ENCODE measurements around the gene SIDT1.

SIDT1 gene

GRCh38 chr3:113620091-113620490, 87.7 kb downstream of the SIDT1 start:
- DNase-seq (ENCODE audit: low spot score), result no peak
- H3K27ac ChIP-seq, result no peak overlapping the region
- POLR2A ChIA-PET (ENCODE audit: low non-redundant PET), result no interaction called here
- TF ChIP-seq, protein P1, sequence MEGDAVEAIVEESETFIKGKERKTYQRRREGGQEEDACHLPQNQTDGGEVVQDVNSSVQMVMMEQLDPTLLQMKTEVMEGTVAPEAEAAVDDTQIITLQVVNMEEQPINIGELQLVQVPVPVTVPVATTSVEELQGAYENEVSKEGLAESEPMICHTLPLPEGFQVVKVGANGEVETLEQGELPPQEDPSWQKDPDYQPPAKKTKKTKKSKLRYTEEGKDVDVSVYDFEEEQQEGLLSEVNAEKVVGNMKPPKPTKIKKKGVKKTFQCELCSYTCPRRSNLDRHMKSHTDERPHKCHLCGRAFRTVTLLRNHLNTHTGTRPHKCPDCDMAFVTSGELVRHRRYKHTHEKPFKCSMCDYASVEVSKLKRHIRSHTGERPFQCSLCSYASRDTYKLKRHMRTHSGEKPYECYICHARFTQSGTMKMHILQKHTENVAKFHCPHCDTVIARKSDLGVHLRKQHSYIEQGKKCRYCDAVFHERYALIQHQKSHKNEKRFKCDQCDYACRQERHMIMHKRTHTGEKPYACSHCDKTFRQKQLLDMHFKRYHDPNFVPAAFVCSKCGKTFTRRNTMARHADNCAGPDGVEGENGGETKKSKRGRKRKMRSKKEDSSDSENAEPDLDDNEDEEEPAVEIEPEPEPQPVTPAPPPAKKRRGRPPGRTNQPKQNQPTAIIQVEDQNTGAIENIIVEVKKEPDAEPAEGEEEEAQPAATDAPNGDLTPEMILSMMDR (conservative IDR thresholded peaks at IDR 0.05; ENCODE audit: low read depth), result no peak
- CTCF ChIA-PET, result interaction anchor here (0.6 to 0.7 kb wide), 2 partner anchors 585 to 829 kb away, joined by 3 to 5 read pairs; no protein-coding TSS in a partner anchor

DNA sequence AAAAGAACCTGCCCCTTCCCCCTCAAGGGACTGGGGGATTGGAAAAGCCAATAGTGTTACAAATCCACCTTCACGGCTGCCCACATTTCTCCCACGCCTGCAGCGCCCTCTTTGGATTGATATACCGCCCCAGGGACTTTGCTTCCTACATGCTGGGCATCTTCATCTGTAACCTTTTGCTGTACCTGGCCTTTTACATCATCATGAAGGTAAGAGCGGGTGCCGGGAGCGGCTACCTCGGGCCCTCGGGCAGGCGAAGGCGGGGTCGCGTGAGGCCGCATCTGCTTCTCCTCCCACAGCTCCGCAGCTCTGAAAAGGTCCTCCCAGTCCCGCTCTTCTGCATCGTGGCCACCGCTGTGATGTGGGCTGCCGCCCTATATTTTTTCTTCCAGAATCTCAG, 91.0 kb downstream of the SIDT1 start:
- no peak for DNase-seq (ENCODE audit: low spot score)
- ChIA-PET POLR2A (ENCODE audit: low non-redundant PET) (no interaction called here), CTCF (no interaction called here)
- TF ChIP-seq, protein P1 (conservative IDR thresholded peaks at IDR 0.05; ENCODE audit: low read depth), result no peak
- H3K27ac ChIP-seq, result no peak overlapping the region

- CTCF ChIA-PET, result no interaction called here
- no peak for DNase-seq (ENCODE audit: low spot score)
- TF ChIP-seq, protein P1 (conservative IDR thresholded peaks at IDR 0.05; ENCODE audit: low read depth), result no peak
- H3K27ac ChIP-seq, result no peak overlapping the region
- POLR2A ChIA-PET (ENCODE audit: low non-redundant PET), result no interaction called here
These were observed 91.5 kb downstream of the SIDT1 start for GRCh38 chr3:113623811-113624210.

DNA sequence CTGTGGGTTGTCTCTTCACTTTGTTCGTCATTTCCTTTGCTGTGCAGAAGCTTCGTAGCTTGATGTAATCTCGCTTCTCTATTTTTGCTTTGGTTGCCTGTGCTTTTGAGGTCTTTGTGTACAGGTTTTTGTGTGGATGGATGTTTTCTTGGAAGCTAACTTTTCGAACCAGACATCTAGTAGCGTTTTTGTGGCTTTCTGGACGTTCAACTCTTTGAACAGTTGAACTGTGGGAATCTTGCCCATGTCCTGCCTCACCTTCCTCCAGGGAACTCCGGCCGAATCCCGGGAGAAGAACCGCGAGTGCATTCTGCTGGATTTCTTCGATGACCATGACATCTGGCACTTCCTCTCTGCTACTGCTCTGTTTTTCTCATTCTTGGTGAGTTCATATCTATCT, 93.5 kb downstream of the SIDT1 start:
- POLR2A ChIA-PET (ENCODE audit: low non-redundant PET), result no interaction called here
- no peak for DNase-seq (ENCODE audit: low spot score)
- H3K27ac ChIP-seq, result no peak overlapping the region
- CTCF ChIA-PET, result interaction anchor here (0.6 to 2.5 kb wide), 3 partner anchors 133 to 590 kb away, joined by 3 to 10 read pairs (median 4); no protein-coding TSS in a partner anchor
- TF ChIP-seq, protein P1 (conservative IDR thresholded peaks at IDR 0.05; ENCODE audit: low read depth), result no peak

- ChIA-PET CTCF (interaction anchor here (0.5 to 2.5 kb wide), 10 partner anchors 10 to 338 kb away, joined by 3 to 10 read pairs (median 4); partner anchors contain the start of gene ATP6V1A), POLR2A (ENCODE audit: low non-redundant PET) (no interaction called here)
- DNase-seq (ENCODE audit: low spot score), result peak; percentile 68
- TF ChIP-seq, protein P1 (conservative IDR thresholded peaks at IDR 0.05; ENCODE audit: low read depth), result peak; percentile 95
- no peak overlapping the region for H3K27ac ChIP-seq
These were observed 94.4 kb downstream of the SIDT1 start for GRCh38 chr3:113626503-113627371.

GRCh38 chr3:113628316-113628715, 96.0 kb downstream of the SIDT1 start:
- ChIA-PET CTCF (interaction anchor here (0.6 to 1.1 kb wide), 3 partner anchors 117 to 1353 kb away, joined by 3 to 5 read pairs (median 3); no protein-coding TSS in a partner anchor), POLR2A (ENCODE audit: low non-redundant PET) (no interaction called here)

More at GRCh38 chr3:113628316-113628715, 96.0 kb downstream of the SIDT1 start:
- TF ChIP-seq, protein P1 (conservative IDR thresholded peaks at IDR 0.05; ENCODE audit: low read depth), result no peak
- DNase-seq (ENCODE audit: low spot score), result no peak
- no peak overlapping the region for H3K27ac ChIP-seq

Measured in RWPE1 (cell line).